ENCODE measurements around the gene CRY2.

DNA sequence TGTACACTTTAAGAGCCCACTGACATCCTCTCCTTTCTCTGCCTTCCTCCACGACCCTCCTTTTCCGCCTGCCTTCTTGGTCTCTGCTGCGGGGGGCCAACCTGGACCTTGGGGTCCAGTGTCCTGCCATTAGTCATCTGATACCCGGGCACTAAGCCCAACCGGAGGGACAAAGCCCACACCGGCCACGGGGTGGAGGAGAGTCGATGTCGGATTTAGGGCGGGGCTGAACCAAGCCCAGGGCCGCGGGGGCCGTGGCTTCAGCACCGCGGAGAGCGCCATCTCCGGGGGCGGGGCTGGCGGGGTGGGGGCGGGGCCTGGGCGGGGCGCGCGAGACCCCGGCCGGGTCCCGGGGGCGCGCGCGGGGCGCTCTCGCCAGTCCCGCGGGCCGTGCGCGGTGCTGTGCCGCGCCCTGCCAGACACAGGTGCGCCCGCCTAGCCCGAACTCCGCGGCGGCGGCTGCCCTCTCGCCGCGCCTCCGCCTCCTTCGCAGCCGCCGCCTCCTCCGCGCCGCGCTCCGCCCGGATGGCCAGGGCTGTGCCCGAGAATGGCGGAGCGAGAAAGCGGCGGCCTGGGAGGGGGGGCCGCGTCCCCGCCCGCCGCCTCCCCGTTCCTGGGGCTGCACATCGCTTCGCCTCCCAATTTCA is 38.1 kb downstream of the CRY2 start, which contains the start of gene MAPK8IP1:
- peak; percentile 13; the same call in 1 of the 2 replicates for TF ChIP-seq CTCF (IDR thresholded peaks at IDR 0.05)
- no peak for TF ChIP-seq ZFX (IDR thresholded peaks at IDR 0.05; ENCODE audit: borderline replicate concordance)
